Stomach (tissue), 4 donors: ENCODE results near the gene PLXDC1.

Experiments used
- CTCF ChIP-seq, 7 experiments: fragments of 450-650 bp in 4 of 7; fragments of 200-600 bp in 3 of 7; sonication (generic) in 3 of 7; IDR thresholded peaks; one replicate each; pipeline ENCODE4 v1.5.1; 2016 to 2019; ENCODE audit warnings: antibody characterized with exemption in 7 of 7, control low read depth in 2 of 7, mild to moderate bottlenecking in 1 of 7
- POLR2A ChIP-seq, 4 donors: fragments of 450-650 bp; IDR thresholded peaks; one replicate each; pipeline ENCODE4 v1.6.1; 2016; ENCODE audit warnings: antibody characterized with exemption in 4 of 4, control low read depth in 2 of 4, mild to moderate bottlenecking in 1 of 4, moderate library complexity in 1 of 4
- POLR2AphosphoS5 ChIP-seq, 3 donors: sonication (generic); formaldehyde crosslinking; IDR thresholded peaks; one replicate each; pipeline ENCODE4 v1.6.1; 2016; ENCODE audit warnings: antibody characterized with exemption in 3 of 3

GRCh38 chr17:39014044-39014794 lies 137.2 kb downstream of the PLXDC1 start:
- TF ChIP-seq CTCF (IDR thresholded peaks at IDR 0.05): no peak
- no peak for TF ChIP-seq POLR2A (IDR thresholded peaks at IDR 0.05)
- TF ChIP-seq POLR2AphosphoS5 (IDR thresholded peaks at IDR 0.05): no peak
